ENCODE measurements around the gene E2F4. TPM values are rescaled to one million over a fixed set of nuclear protein-coding genes. Genes with fewer than 3 reads are reported as not detected.

The E2F4 gene
- total and polyA plus RNA-seq, 2 donors (not counting 1 experiment from before 2014, with no cell fraction given): 106 to 188 TPM

- H3K27me3 ChIP-seq (replicated peaks in 1 of 4; ENCODE audit: control extremely low read depth in 1 of 4, control insufficient read depth in 3 of 4, insufficient read depth in 4 of 4, low read length in 3 of 4): no peaks in the 10 kb centered on the region
- POLR2A ChIA-PET: no interaction called here
- peaks cover 43% of the 10 kb centered on the region for H3K79me2 ChIP-seq (ENCODE audit: control insufficient read depth, insufficient read depth, low read length)
- Mint-ChIP-seq H3K9me3 (ENCODE audit: insufficient read depth) (no peaks in the 10 kb centered on the region), H3K4me3 (no peak overlapping the region), H3K27me3 (no peaks in the 10 kb centered on the region), H3K4me1 (peaks cover 39% of the 10 kb centered on the region), H3K27ac (no peak overlapping the region)
- ATAC-seq (ENCODE audit: low read depth) (no peak), DNase-seq (no peak)
- peaks cover 54% of the 10 kb centered on the region for H4K20me1 ChIP-seq (ENCODE audit: control insufficient read depth, insufficient read depth, low read length, poor library complexity, severe bottlenecking)
- H3K36me3 ChIP-seq (replicated peaks in 1 of 2; ENCODE audit: control extremely low read depth in 1 of 2, control insufficient read depth in 1 of 2, extremely low read depth in 1 of 2, insufficient read depth in 2 of 2, low read length in 1 of 2): peaks cover 0 to 51% of the 10 kb centered on the region in 2 experiments
- CTCF ChIA-PET: interaction anchor here (0.5 to 2.3 kb wide), 3 partner anchors 11 to 252 kb away, joined by 3 to 7 read pairs (median 3); no protein-coding TSS in a partner anchor
- H3K4me1 ChIP-seq (ENCODE audit: control insufficient read depth in 2 of 2, insufficient read depth in 2 of 2, low read length in 2 of 2): peaks cover 22 to 28% of the 10 kb centered on the region in 2 donors
- no peak overlapping the region for H2AFZ ChIP-seq (ENCODE audit: insufficient read depth, low read depth, low read length, poor library complexity, severe bottlenecking)
- intact Hi-C loops (cut with micrococcal nuclease): no loop called here
- WGBS (ENCODE audit: insufficient coverage): 94% methylated on average over 5 of the region's 5 CpGs
- H3K4me2 ChIP-seq (replicated peaks; ENCODE audit: low read depth, low read length, poor library complexity, severe bottlenecking): no peak overlapping the region
- H3K9ac ChIP-seq (ENCODE audit: low read length): no peak overlapping the region
- H3K4me3 ChIP-seq (ENCODE audit: control extremely low read depth in 1 of 5, extremely low read depth in 1 of 5, insufficient read depth in 1 of 5, low read depth in 2 of 5, low read length in 4 of 5): no peak overlapping the region
- no peak for TF ChIP-seq EZH2 (IDR thresholded peaks at IDR 0.05; ENCODE audit: borderline replicate concordance, insufficient read depth, low read depth, low read length, poor library complexity, severe bottlenecking)
- no peak for TF ChIP-seq CTCF (IDR thresholded peaks at IDR 0.05)
- H3K9me3 ChIP-seq (ENCODE audit: control extremely low read depth in 1 of 3, control insufficient read depth in 2 of 3, insufficient read depth in 1 of 3, low read length in 2 of 3): peaks cover 0 to 5% (median 0%) of the 10 kb centered on the region in 3 donors
- no peak overlapping the region for H3K27ac ChIP-seq (ENCODE audit: low read length in 2 of 2)
Measured at GRCh38 chr16:67195676-67196075, 3.7 kb downstream of the E2F4 start.

- H3K79me2 ChIP-seq (ENCODE audit: control insufficient read depth, insufficient read depth, low read length): peaks cover 37% of the 10 kb centered on the region
- TF ChIP-seq EZH2 (IDR thresholded peaks at IDR 0.05; ENCODE audit: borderline replicate concordance, insufficient read depth, low read depth, low read length, poor library complexity, severe bottlenecking) (no peak), CTCF (IDR thresholded peaks at IDR 0.05) (no peak)
- H3K4me2 ChIP-seq (replicated peaks; ENCODE audit: low read depth, low read length, poor library complexity, severe bottlenecking): no peak overlapping the region
- Mint-ChIP-seq H3K4me3 (no peak overlapping the region), H3K27me3 (no peaks in the 10 kb centered on the region), H3K9me3 (ENCODE audit: insufficient read depth) (no peaks in the 10 kb centered on the region), H3K4me1 (peaks cover 33% of the 10 kb centered on the region), H3K27ac (no peak overlapping the region)
- H3K36me3 ChIP-seq (replicated peaks in 1 of 2; ENCODE audit: control extremely low read depth in 1 of 2, control insufficient read depth in 1 of 2, extremely low read depth in 1 of 2, insufficient read depth in 2 of 2, low read length in 1 of 2): peaks cover 0 to 59% of the 10 kb centered on the region in 2 experiments
- ATAC-seq (ENCODE audit: low read depth) (no peak), DNase-seq (no peak)
- ChIA-PET POLR2A (no interaction called here), CTCF (interaction anchor here (0.6 to 1.2 kb wide), 2 partner anchors 244 to 1649 kb away, joined by 4 to 5 read pairs; no protein-coding TSS in a partner anchor)
- peaks cover 0 to 5% (median 0%) of the 10 kb centered on the region in 3 donors for H3K9me3 ChIP-seq (ENCODE audit: control extremely low read depth in 1 of 3, control insufficient read depth in 2 of 3, insufficient read depth in 1 of 3, low read length in 2 of 3)
- WGBS (ENCODE audit: insufficient coverage): 100% methylated on average over 1 of the region's 1 CpG
- H3K27ac ChIP-seq (ENCODE audit: low read length in 2 of 2): no peak overlapping the region
- H4K20me1 ChIP-seq (ENCODE audit: control insufficient read depth, insufficient read depth, low read length, poor library complexity, severe bottlenecking): peaks cover 54% of the 10 kb centered on the region
- intact Hi-C loops (cut with micrococcal nuclease): no loop called here
- peaks cover 16 to 21% of the 10 kb centered on the region in 2 donors for H3K4me1 ChIP-seq (ENCODE audit: control insufficient read depth in 2 of 2, insufficient read depth in 2 of 2, low read length in 2 of 2)
- no peaks in the 10 kb centered on the region for H3K27me3 ChIP-seq (replicated peaks in 1 of 4; ENCODE audit: control extremely low read depth in 1 of 4, control insufficient read depth in 3 of 4, insufficient read depth in 4 of 4, low read length in 3 of 4)
- no peak overlapping the region for H3K9ac ChIP-seq (ENCODE audit: low read length)
- no peak overlapping the region for H3K4me3 ChIP-seq (ENCODE audit: control extremely low read depth in 1 of 5, extremely low read depth in 1 of 5, insufficient read depth in 1 of 5, low read depth in 2 of 5, low read length in 4 of 5)
- no peak overlapping the region for H2AFZ ChIP-seq (ENCODE audit: insufficient read depth, low read depth, low read length, poor library complexity, severe bottlenecking)
Measured at GRCh38 chr16:67196881-67197280, 4.9 kb downstream of the E2F4 start.
